B cell (primary cell): Measurements from ENCODE around the gene PTPRQ. TPM values are rescaled to one million over a fixed set of nuclear protein-coding genes. Genes with fewer than 3 reads are reported as not detected.

Experiments
- ATAC-seq: fragments of 200-7000 bp; cut with Tn5 transposase; one replicate; pipeline ENCODE4 v1.10.0; 2021; ENCODE audit warnings: low read depth, mild to moderate bottlenecking, moderate number of reproducible peaks, moderate library complexity
- CTCF ChIA-PET: fragments of 350-600 bp; sonication (Branson Sonifier 250); formaldehyde crosslinking; loops from one replicate; lab custom pipeline; 2021; ENCODE audit warnings: antibody characterized with exemption, inconsistent platforms; lab: Charles Lee
- POLR2A ChIA-PET: fragments of 350-600 bp; sonication (Branson Sonifier 250); formaldehyde crosslinking; loops from one replicate; lab custom pipeline; 2021; ENCODE audit warnings: antibody characterized with exemption; lab: Charles Lee
- DNase-seq: peaks from one replicate; pipeline ENCODE4 v3.0.0; 2013
- H2AFZ ChIP-seq: 2 replicates; pipeline ENCODE4 v1.6.1; 2012; ENCODE audit warnings: mild to moderate bottlenecking, low read depth, low read length; ENCODE audit not compliant: insufficient read depth, poor library complexity, severe bottlenecking
- H3K27ac ChIP-seq, 2 donors: 1 replicate in 1 of 2; 2 replicates in 1 of 2; pipeline ENCODE4 v1.5.1; 2012 to 2013; ENCODE audit warnings: low read length in 2 of 2, mild to moderate bottlenecking in 2 of 2, moderate library complexity in 1 of 2
- H3K27me3 ChIP-seq, 4 experiments: fragments of 200-600 bp in 1 of 4; sonication (generic) in 1 of 4; replicated peaks in 1 of 4; 1 replicate in 2 of 4; 2 replicates in 2 of 4; pipeline versions ENCODE4 v1.6.1 to v1.7.0; 2013 to 2016; ENCODE audit warnings: low read length in 3 of 4, mild to moderate bottlenecking in 2 of 4, mixed read lengths in 1 of 4, moderate library complexity in 1 of 4; ENCODE audit not compliant: insufficient read depth in 4 of 4, control insufficient read depth in 3 of 4; ENCODE audit errors: control extremely low read depth in 1 of 4
- H3K36me3 ChIP-seq, 2 experiments: replicated peaks in 1 of 2; 1 replicate in 1 of 2; 2 replicates in 1 of 2; pipeline versions ENCODE4 v1.6.1 to v1.7.1; 2013; ENCODE audit warnings: low read length in 1 of 2; ENCODE audit not compliant: insufficient read depth in 2 of 2, control insufficient read depth in 1 of 2; ENCODE audit errors: control extremely low read depth in 1 of 2, extremely low read depth in 1 of 2
- H3K4me1 ChIP-seq, 2 donors: fragments of 200-600 bp in 1 of 2; sonication (generic) in 1 of 2; 1 replicate in 1 of 2; 2 replicates in 1 of 2; pipeline versions ENCODE4 v1.5.1 to v1.6.1; 2013 to 2017; ENCODE audit warnings: low read length in 2 of 2; ENCODE audit not compliant: control insufficient read depth in 2 of 2, insufficient read depth in 2 of 2
- H3K4me2 ChIP-seq: replicated peaks from 2 replicates; pipeline ENCODE3; 2012; ENCODE audit warnings: mild to moderate bottlenecking, low read depth, low read length; ENCODE audit not compliant: poor library complexity, severe bottlenecking
- H3K4me3 ChIP-seq, 5 experiments: fragments of 200-600 bp in 1 of 5; sonication (generic) in 1 of 5; 1 replicate in 3 of 5; 2 replicates in 2 of 5; pipeline versions ENCODE4 v1.5.1 to v1.7.0; 2011 to 2016; ENCODE audit warnings: low read length in 4 of 5, mild to moderate bottlenecking in 4 of 5, low read depth in 2 of 5, control low read depth in 1 of 5, moderate library complexity in 1 of 5; ENCODE audit not compliant: insufficient read depth in 1 of 5; ENCODE audit errors: control extremely low read depth in 1 of 5, extremely low read depth in 1 of 5
- H3K79me2 ChIP-seq: fragments of 200-600 bp; sonication (generic); one replicate; pipeline ENCODE4 v1.6.0; 2016; ENCODE audit warnings: low read length; ENCODE audit not compliant: control insufficient read depth, insufficient read depth
- H3K9ac ChIP-seq: fragments of 200-600 bp; sonication (generic); 2 replicates; pipeline ENCODE4 v1.6.1; 2017; ENCODE audit warnings: mild to moderate bottlenecking, low read length, moderate library complexity
- H3K9me3 ChIP-seq, 3 donors: one replicate each; pipeline versions ENCODE4 v1.6.1 to v1.7.1; 2013; ENCODE audit warnings: low read length in 2 of 3; ENCODE audit not compliant: control insufficient read depth in 2 of 3, insufficient read depth in 1 of 3; ENCODE audit errors: control extremely low read depth in 1 of 3
- H4K20me1 ChIP-seq: 2 replicates; pipeline ENCODE4 v1.6.0; 2012; ENCODE audit warnings: mild to moderate bottlenecking, low read length; ENCODE audit not compliant: insufficient read depth, control insufficient read depth, poor library complexity, severe bottlenecking
- H3K27ac Mint-ChIP-seq: one replicate; pipeline ENCODE4 v1.8.0; 2021; ENCODE audit warnings: mixed read lengths
- H3K27me3 Mint-ChIP-seq: one replicate; pipeline ENCODE4 v1.8.0; 2021; ENCODE audit warnings: mixed read lengths
- H3K4me1 Mint-ChIP-seq: one replicate; pipeline ENCODE4 v1.8.0; 2021; ENCODE audit warnings: mixed read lengths
- H3K4me3 Mint-ChIP-seq: one replicate; pipeline ENCODE4 v1.8.0; 2021; ENCODE audit warnings: mixed read lengths
- H3K9me3 Mint-ChIP-seq: one replicate; pipeline ENCODE4 v1.8.0; 2022; ENCODE audit warnings: mixed read lengths; ENCODE audit not compliant: insufficient read depth
- CTCF ChIP-seq: fragments of 200-600 bp; IDR thresholded peaks from one replicate; pipeline ENCODE4 v1.8.0; 2022; ENCODE audit warnings: antibody characterized with exemption, mild to moderate bottlenecking
- EZH2 ChIP-seq: IDR thresholded peaks from 2 replicates; pipeline ENCODE4 v1.6.1; 2012; ENCODE audit warnings: borderline replicate concordance, low read depth, mild to moderate bottlenecking, moderate library complexity, low read length; ENCODE audit not compliant: insufficient read depth, poor library complexity, severe bottlenecking
- WGBS: methylation state at CpG from one replicate; pipeline ENCODE4 v1.1.5; 2013; ENCODE audit warnings: missing lambda C conversion rate; ENCODE audit not compliant: insufficient coverage; 5-methylcytosine and 5-hydroxymethylcytosine counted together
- intact Hi-C: fragments of 100-400 bp; cut with micrococcal nuclease; formaldehyde crosslinking; loops from one replicate; pipeline ENCODE4 v1.10.0; 2022
- polyA plus RNA-seq: library from polyadenylated mRNA; depleted of rRNA; stranded (reverse); fragments of >200 nt; gene quantifications from 2 replicates; pipeline ENCODE4 v1.2.3, GENCODE V29; 2012
- total RNA-seq, 2 donors: library from RNA; stranded (reverse); fragments of 120-200 nt in 1 of 2; gene quantifications; 1 replicate in 1 of 2; 2 replicates in 1 of 2; pipeline versions ENCODE4 v1.2.3 to v1.2.4, GENCODE V29; 2013 to 2022

PTPRQ gene
- total and polyA plus RNA-seq, 2 donors (not counting 1 experiment from before 2014, with no cell fraction given) = not detected

DNA sequence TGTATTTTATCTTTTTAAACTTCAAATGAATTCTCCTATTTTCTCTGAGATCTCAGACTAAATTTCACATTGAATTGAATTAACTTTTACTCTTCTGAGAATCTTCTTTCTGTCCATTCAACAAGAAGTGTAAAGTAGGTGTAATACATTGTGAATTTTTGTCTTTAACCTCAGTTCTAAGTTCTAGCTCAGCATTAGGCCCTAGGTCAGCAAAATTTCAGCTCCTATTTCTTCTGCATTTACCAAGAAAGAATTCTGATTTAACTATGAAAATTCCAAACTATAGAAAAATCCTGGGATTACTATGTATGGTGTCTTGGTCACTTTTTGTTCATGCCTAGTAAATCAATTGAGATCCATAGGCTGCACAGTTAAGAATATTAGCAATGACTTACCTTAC, 152.5 kb downstream of the PTPRQ start:
- Histone ChIP-seq H3K4me1 (no peaks in the 10 kb centered on the region), H3K79me2 (no peaks in the 10 kb centered on the region), H3K36me3 (no peaks in the 10 kb centered on the region), H3K4me2 (no peak overlapping the region), H3K9ac (no peak overlapping the region), H3K27ac (no peak overlapping the region), H3K4me3 (no peak overlapping the region), H3K9me3 (no peaks in the 10 kb centered on the region), H3K27me3 (no peaks in the 10 kb centered on the region), H4K20me1 (no peaks in the 10 kb centered on the region), H2AFZ (no peak overlapping the region)
- Mint-ChIP-seq H3K9me3 (no peaks in the 10 kb centered on the region), H3K4me3 (no peak overlapping the region), H3K27ac (no peak overlapping the region), H3K4me1 (no peaks in the 10 kb centered on the region), H3K27me3 (no peaks in the 10 kb centered on the region)
- intact Hi-C loops = no loop called here
- TF ChIP-seq EZH2 (no peak), CTCF (no peak)
- POLR2A ChIA-PET = no interaction called here
- CTCF ChIA-PET = no interaction called here
- no peak for ATAC-seq
- DNase-seq = no peak

DNA sequence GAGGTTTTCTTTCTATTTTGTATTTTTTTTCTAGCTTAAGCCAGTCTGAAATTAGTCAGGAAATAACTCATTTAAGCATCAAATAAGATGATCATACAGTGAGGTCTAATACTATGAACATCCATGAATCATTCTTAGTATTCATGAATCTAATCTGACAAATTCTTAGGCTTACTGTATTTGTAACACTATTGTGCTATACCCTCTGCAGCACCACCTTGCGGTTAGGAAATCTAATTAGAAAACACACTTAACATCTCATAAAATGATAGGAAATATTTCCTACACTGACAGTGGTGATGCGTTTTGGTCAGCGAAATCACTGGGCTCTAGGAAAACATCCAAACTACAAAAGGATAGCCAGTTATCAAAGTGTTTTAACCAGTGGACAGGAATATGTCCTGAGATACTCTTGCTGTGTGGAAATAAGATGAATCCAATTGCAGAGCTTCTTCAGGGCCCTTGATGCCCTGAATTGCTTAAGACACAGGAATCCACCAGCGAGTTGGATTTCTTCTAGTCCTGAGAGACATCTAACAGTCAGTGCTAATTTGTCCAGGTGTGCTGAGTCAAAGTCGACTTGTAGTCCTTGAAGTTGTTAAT, 154.1 kb downstream of the PTPRQ start:
- H3K79me2 ChIP-seq = no peaks in the 10 kb centered on the region
- no peaks in the 10 kb centered on the region for H3K36me3 ChIP-seq
- H4K20me1 ChIP-seq = no peaks in the 10 kb centered on the region
- Mint-ChIP-seq H3K9me3 (no peaks in the 10 kb centered on the region), H3K27ac (no peak overlapping the region), H3K4me3 (no peak overlapping the region), H3K4me1 (no peaks in the 10 kb centered on the region), H3K27me3 (no peaks in the 10 kb centered on the region)
- ChIA-PET CTCF (interaction anchor here (1.1 kb wide), 1 partner anchor 125 kb away, joined by 3 read pairs; no protein-coding TSS in a partner anchor), POLR2A (no interaction called here)
- no peak for ATAC-seq
- no peak overlapping the region for H3K4me3 ChIP-seq
- no peak overlapping the region for H3K9ac ChIP-seq
- no peaks in the 10 kb centered on the region for H3K9me3 ChIP-seq
- 100% methylated on average over 2 of the region's 5 CpGs for WGBS
- no peaks in the 10 kb centered on the region for H3K27me3 ChIP-seq
- H3K27ac ChIP-seq = no peak overlapping the region
- H2AFZ ChIP-seq = no peak overlapping the region
- no peak for DNase-seq
- intact Hi-C loops = no loop called here
- H3K4me1 ChIP-seq = no peaks in the 10 kb centered on the region
- no peak for TF ChIP-seq CTCF
- TF ChIP-seq EZH2 = no peak
- no peak overlapping the region for H3K4me2 ChIP-seq
